CD4-positive, alpha-beta T cell (primary cell): ENCODE data around the gene SMOC1. TPM values are rescaled to one million over a fixed set of nuclear protein-coding genes. Genes with fewer than 3 reads are reported as not detected.

Source experiments
- ATAC-seq: fragments of 200-7000 bp; cut with Tn5 transposase; one replicate; pipeline ENCODE4 v1.10.0; 2022; ENCODE audit warnings: mild to moderate bottlenecking; ENCODE audit not compliant: poor library complexity
- CTCF ChIA-PET: fragments of 350-600 bp; sonication (Branson Sonifier 250); formaldehyde crosslinking; loops from one replicate; lab custom pipeline; 2021; ENCODE audit warnings: antibody characterized with exemption, inconsistent platforms; lab: Charles Lee
- POLR2A ChIA-PET: fragments of 350-600 bp; sonication (Branson Sonifier 250); formaldehyde crosslinking; loops from one replicate; lab custom pipeline; 2021; ENCODE audit warnings: antibody characterized with exemption, inconsistent platforms; lab: Charles Lee
- DNase-seq, 14 experiments: peaks; one replicate each; pipeline ENCODE4 v3.0.0-alpha.2; 2013 to 2020; ENCODE audit warnings: mixed read lengths in 2 of 14
- H3K27ac ChIP-seq, 2 donors: one replicate each; pipeline versions ENCODE4 v1.5.1 to v1.7.0; 2013; ENCODE audit warnings: low read length in 2 of 2, low read depth in 1 of 2, mild to moderate bottlenecking in 1 of 2
- H3K27me3 ChIP-seq, 2 experiments: 1 replicate in 1 of 2; 2 replicates in 1 of 2; pipeline versions ENCODE4 v1.6.1 to v1.7.0; 2013; ENCODE audit warnings: low read length in 2 of 2, control low read depth in 1 of 2, mild to moderate bottlenecking in 1 of 2, moderate library complexity in 1 of 2; ENCODE audit not compliant: insufficient read depth in 2 of 2, control insufficient read depth in 1 of 2
- H3K36me3 ChIP-seq: one replicate; pipeline ENCODE4 v1.6.1; 2013; ENCODE audit warnings: low read length, control low read depth; ENCODE audit not compliant: insufficient read depth
- H3K4me1 ChIP-seq: one replicate; pipeline ENCODE4 v1.6.1; 2013; ENCODE audit warnings: low read length, control low read depth; ENCODE audit not compliant: insufficient read depth
- H3K4me3 ChIP-seq: one replicate; pipeline ENCODE4 v1.5.1; 2013; ENCODE audit warnings: mild to moderate bottlenecking, low read length, moderate library complexity
- H3K9me3 ChIP-seq, 2 experiments: 1 replicate in 1 of 2; 2 replicates in 1 of 2; pipeline versions ENCODE4 v1.6.1 to v1.7.0; 2013; ENCODE audit warnings: low read length in 2 of 2, mild to moderate bottlenecking in 2 of 2, control low read depth in 1 of 2, moderate library complexity in 1 of 2; ENCODE audit not compliant: control insufficient read depth in 1 of 2, insufficient read depth in 1 of 2
- H3K27ac Mint-ChIP-seq: one replicate; pipeline ENCODE4 v1.8.0; 2020; ENCODE audit warnings: mixed read lengths
- H3K27me3 Mint-ChIP-seq: one replicate; pipeline ENCODE4 v1.8.0; 2021; ENCODE audit warnings: mixed read lengths
- H3K36me3 Mint-ChIP-seq: one replicate; pipeline ENCODE4 v1.8.0; 2021; ENCODE audit warnings: low read depth, mixed read lengths
- H3K4me1 Mint-ChIP-seq: one replicate; pipeline ENCODE4 v1.8.0; 2021; ENCODE audit warnings: low read depth, mixed read lengths
- H3K4me3 Mint-ChIP-seq: one replicate; pipeline ENCODE4 v1.8.0; 2020; ENCODE audit warnings: mild to moderate bottlenecking, mixed read lengths
- H3K9me3 Mint-ChIP-seq: one replicate; pipeline ENCODE4 v1.8.0; 2020; ENCODE audit warnings: mixed read lengths
- intact Hi-C, 2 experiments: fragments of 100-400 bp; cut with DNase I in 1 of 2; cut with micrococcal nuclease in 1 of 2; formaldehyde crosslinking; loops; one replicate each; pipeline versions ENCODE4 v1.15.1 to v1.9.0; 2023 to 2025; cut with DNase I, micrococcal nuclease
- total RNA-seq, 174 experiments: library from RNA in 2 of 174; stranded (reverse) in 2 of 174; gene quantifications; one replicate each; pipeline ENCODE4 v1.2.3 and lab custom pipeline; 2021 to 2026
- TF ChIP-seq, protein P1 (sequence below): fragments of 200-600 bp; IDR thresholded peaks from one replicate; pipeline ENCODE4 v1.8.0; 2022; ENCODE audit warnings: antibody characterized with exemption, mild to moderate bottlenecking

SMOC1 gene
- total RNA-seq, 2 experiments from 2014 or later: not detected

DNA sequence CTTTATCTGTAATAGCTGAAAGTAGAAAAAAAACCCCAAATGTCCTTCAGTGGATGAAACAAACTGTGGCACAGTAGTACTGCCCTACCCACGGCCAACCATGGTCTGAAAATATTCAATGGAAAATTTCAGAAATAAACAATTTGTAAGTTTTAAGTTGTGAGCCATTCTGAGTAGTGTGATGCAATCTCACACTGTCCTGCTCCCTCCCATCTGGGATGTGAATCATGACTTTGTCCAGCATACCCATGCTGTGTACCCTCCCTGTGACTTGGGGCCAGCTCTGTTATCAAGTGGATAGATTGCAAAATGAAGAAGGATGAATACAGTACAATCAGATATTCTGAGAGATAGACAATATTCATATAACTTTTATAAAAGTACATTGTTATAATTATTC is 106.2 kb downstream of the SMOC1 start:
- intact Hi-C loops: no loop called here
- ChIA-PET CTCF (no interaction called here), POLR2A (no interaction called here)
- Histone ChIP-seq H3K27me3 (peaks cover 7 to 8% of the 10 kb centered on the region in 2 experiments), H3K36me3 (no peaks in the 10 kb centered on the region), H3K9me3 (no peaks in the 10 kb centered on the region), H3K4me3 (no peak overlapping the region), H3K27ac (no peak overlapping the region), H3K4me1 (no peaks in the 10 kb centered on the region)
- no peak overlapping the region for H3K4me3 Mint-ChIP-seq
- H3K27me3 Mint-ChIP-seq: peaks cover 21% of the 10 kb centered on the region
- H3K4me1 Mint-ChIP-seq: no peaks in the 10 kb centered on the region
- no peaks in the 10 kb centered on the region for H3K36me3 Mint-ChIP-seq
- H3K9me3 Mint-ChIP-seq: peaks cover 1% of the 10 kb centered on the region
- DNase-seq (no peak), ATAC-seq (no peak)
- TF ChIP-seq, protein P1, sequence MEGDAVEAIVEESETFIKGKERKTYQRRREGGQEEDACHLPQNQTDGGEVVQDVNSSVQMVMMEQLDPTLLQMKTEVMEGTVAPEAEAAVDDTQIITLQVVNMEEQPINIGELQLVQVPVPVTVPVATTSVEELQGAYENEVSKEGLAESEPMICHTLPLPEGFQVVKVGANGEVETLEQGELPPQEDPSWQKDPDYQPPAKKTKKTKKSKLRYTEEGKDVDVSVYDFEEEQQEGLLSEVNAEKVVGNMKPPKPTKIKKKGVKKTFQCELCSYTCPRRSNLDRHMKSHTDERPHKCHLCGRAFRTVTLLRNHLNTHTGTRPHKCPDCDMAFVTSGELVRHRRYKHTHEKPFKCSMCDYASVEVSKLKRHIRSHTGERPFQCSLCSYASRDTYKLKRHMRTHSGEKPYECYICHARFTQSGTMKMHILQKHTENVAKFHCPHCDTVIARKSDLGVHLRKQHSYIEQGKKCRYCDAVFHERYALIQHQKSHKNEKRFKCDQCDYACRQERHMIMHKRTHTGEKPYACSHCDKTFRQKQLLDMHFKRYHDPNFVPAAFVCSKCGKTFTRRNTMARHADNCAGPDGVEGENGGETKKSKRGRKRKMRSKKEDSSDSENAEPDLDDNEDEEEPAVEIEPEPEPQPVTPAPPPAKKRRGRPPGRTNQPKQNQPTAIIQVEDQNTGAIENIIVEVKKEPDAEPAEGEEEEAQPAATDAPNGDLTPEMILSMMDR: no peak
- no peak overlapping the region for H3K27ac Mint-ChIP-seq

DNA sequence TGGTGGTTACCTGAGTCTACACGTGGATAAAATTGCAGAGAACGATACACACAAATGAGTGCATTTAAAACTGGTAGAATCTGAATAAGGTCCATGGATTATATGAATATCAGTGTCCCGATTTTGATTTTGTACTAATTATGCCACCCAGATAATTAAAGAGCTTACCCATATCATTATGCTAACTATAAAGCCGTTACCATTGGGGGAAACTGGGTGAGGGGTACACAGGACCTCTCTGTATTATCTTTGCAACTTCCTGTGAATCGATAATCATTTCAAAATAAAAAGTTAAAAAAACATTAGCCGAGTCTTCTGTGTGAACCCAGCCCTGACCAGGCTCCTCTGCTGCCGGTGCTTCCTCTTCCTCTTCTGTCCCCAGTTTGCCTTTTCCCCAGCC is 107.1 kb downstream of the SMOC1 start:
- Mint-ChIP-seq H3K9me3 (peaks cover 1% of the 10 kb centered on the region), H3K4me3 (no peak overlapping the region), H3K36me3 (no peaks in the 10 kb centered on the region), H3K4me1 (no peaks in the 10 kb centered on the region), H3K27ac (no peak overlapping the region), H3K27me3 (peaks cover 18% of the 10 kb centered on the region)
- no peak overlapping the region for H3K4me3 ChIP-seq
- no peaks in the 10 kb centered on the region for H3K36me3 ChIP-seq
- ATAC-seq: no peak
- intact Hi-C loops: no loop called here
- no peaks in the 10 kb centered on the region for H3K4me1 ChIP-seq
- ChIA-PET POLR2A (no interaction called here), CTCF (no interaction called here)
- no peaks in the 10 kb centered on the region for H3K9me3 ChIP-seq
- no peak overlapping the region for H3K27ac ChIP-seq
- peaks cover 6 to 7% of the 10 kb centered on the region in 2 experiments for H3K27me3 ChIP-seq
- DNase-seq: no peak
- TF ChIP-seq, protein P1: no peak

DNA sequence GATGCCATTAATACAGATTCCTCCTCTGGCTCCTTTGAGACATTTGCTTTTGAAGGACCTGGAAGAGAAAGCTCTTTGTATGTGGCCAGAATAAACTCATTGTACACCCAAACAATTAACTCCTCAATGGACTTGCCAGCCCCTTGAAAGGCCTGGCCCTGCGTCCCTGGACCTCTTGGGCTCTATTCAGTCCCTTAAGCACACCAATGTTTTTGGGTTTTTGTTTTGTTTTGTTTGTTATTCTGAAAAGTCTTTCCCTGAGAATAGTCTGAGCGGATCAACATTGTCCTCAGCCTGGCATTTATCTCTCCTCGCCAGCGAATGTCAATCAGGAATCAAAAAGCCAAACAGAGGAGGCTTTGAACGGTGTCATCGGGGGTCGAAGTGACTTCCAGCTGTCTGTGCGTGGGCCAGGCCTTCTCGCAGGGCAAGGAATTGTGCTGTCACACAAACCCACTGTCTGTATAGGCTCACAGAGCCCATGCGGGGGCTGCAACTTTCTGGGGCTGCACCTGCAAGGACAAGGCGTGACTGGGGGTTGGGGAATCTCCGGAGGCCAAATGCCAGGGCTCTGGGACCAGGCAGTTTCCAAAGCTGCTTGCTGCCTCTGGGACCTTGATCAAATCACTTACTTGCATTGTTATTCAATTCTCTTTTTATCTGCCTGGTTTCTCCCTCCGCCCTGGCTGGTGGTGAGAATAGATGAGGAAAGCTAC is 108.3 kb downstream of the SMOC1 start:
- no peaks in the 10 kb centered on the region for H3K9me3 ChIP-seq
- Mint-ChIP-seq H3K27me3 (peaks cover 16% of the 10 kb centered on the region), H3K9me3 (peaks cover 1% of the 10 kb centered on the region), H3K4me1 (no peaks in the 10 kb centered on the region), H3K27ac (no peak overlapping the region), H3K4me3 (no peak overlapping the region), H3K36me3 (no peaks in the 10 kb centered on the region)
- intact Hi-C loops: no loop called here
- CTCF ChIA-PET: no interaction called here
- H3K36me3 ChIP-seq: no peaks in the 10 kb centered on the region
- TF ChIP-seq, protein P1: no peak
- no peak overlapping the region for H3K27ac ChIP-seq
- H3K27me3 ChIP-seq: peaks cover under 1 to 4% of the 10 kb centered on the region in 2 experiments
- ATAC-seq (no peak), DNase-seq (no peak)
- POLR2A ChIA-PET: no interaction called here
- H3K4me1 ChIP-seq: no peaks in the 10 kb centered on the region
- H3K4me3 ChIP-seq: no peak overlapping the region
